HepG2 (cell line): Measurements from ENCODE around the gene TCF20. TPM values are rescaled to one million over a fixed set of nuclear protein-coding genes. Genes with fewer than 3 reads are reported as not detected.

Source experiments
- ATAC-seq: fragments of 200-7000 bp; cut with Tn5 transposase; 3 replicates; pipeline ENCODE4 v1.9.1; 2020; ENCODE audit warnings: mild to moderate bottlenecking, moderate library complexity
- BruUV-seq: library from RNA; stranded (reverse); fragments of 400-500 nt; replicated peaks from 2 replicates; lab custom pipeline; 2021; lab: Mats Ljungman, UMichigan
- CTCF ChIA-PET: fragments of 300-600 bp; formaldehyde crosslinking; extraction: SDS; loops from one replicate; lab custom pipeline; 2021; ENCODE audit warnings: low total read pairs, inconsistent platforms, low intra/inter-chr PET ratio; lab: Yijun Ruan, JAX
- POLR2A ChIA-PET: fragments of 350-600 bp; sonication (Branson Sonifier 250); formaldehyde crosslinking; loops from one replicate; lab custom pipeline; 2020; ENCODE audit warnings: antibody characterized with exemption, inconsistent platforms; lab: Yijun Ruan, JAX
- DNase-seq: peaks from one replicate; pipeline ENCODE4 v3.0.0-alpha.2; 2015; ENCODE audit warnings: low spot score
- FAIRE-seq: peaks from 3 replicates; lab custom pipeline; 2011; peaks lifted over from hg19 to GRCh38; lab: Jason Lieb, UNC
- H2AFZ ChIP-seq: one replicate; pipeline ENCODE4 v1.6.1; 2011; ENCODE audit warnings: low read length, inconsistent platforms
- H3K27ac ChIP-seq: fragments of 300-600 bp; 3 replicates; pipeline ENCODE4 v1.8.0; 2011; ENCODE audit warnings: mixed run types, mild to moderate bottlenecking, mixed read lengths, low read length, inconsistent platforms; ENCODE audit not compliant: insufficient read depth; ENCODE audit errors: extremely low read length
- H3K27me3 ChIP-seq, 2 experiments: fragments of 200-600 bp in 1 of 2; 2 replicates in 1 of 2; 3 replicates in 1 of 2; pipeline versions ENCODE4 v1.6.0 to v1.8.0; 2011; ENCODE audit warnings: low read length in 2 of 2, mild to moderate bottlenecking in 2 of 2, moderate library complexity in 2 of 2, inconsistent platforms in 1 of 2; ENCODE audit not compliant: insufficient read depth in 2 of 2, control insufficient read depth in 1 of 2
- H3K36me3 ChIP-seq, 2 experiments: fragments of 200-600 bp in 1 of 2; replicated peaks in 1 of 2; 2 replicates in 1 of 2; 3 replicates in 1 of 2; pipeline versions ENCODE4 v1.5.1 to v1.8.0; 2011; ENCODE audit warnings: low read length in 2 of 2, inconsistent platforms in 1 of 2; ENCODE audit not compliant: insufficient read depth in 2 of 2, control insufficient read depth in 1 of 2
- H3K4me1 ChIP-seq: 2 replicates; pipeline ENCODE4 v1.5.1; 2012; ENCODE audit warnings: low read length, inconsistent platforms; ENCODE audit not compliant: insufficient read depth
- H3K4me2 ChIP-seq: 2 replicates; pipeline ENCODE4 v1.6.0; 2011; ENCODE audit warnings: low read depth, low read length, inconsistent platforms
- H3K4me3 ChIP-seq, 3 experiments: fragments of 200-600 bp in 1 of 3; sonication (generic), shearing (Covaris generic) in 1 of 3; replicated peaks in 1 of 3; 2 replicates each; pipeline ENCODE4 v1.5.1; 2011 to 2016; ENCODE audit warnings: low read length in 3 of 3, inconsistent platforms in 2 of 3, low read depth in 2 of 3, mild to moderate bottlenecking in 2 of 3, control low read depth in 1 of 3, mixed read lengths in 1 of 3; ENCODE audit not compliant: insufficient read depth in 1 of 3
- H3K79me2 ChIP-seq: one replicate; pipeline ENCODE4 v1.6.1; 2011; ENCODE audit warnings: low read length, inconsistent platforms; ENCODE audit not compliant: insufficient read depth
- H3K9ac ChIP-seq: 2 replicates; pipeline ENCODE4 v1.6.0; 2011; ENCODE audit warnings: mild to moderate bottlenecking, low read depth, low read length, inconsistent platforms; ENCODE audit not compliant: insufficient read depth
- H3K9me3 ChIP-seq: 2 replicates; pipeline ENCODE4 v1.5.1; 2012; ENCODE audit warnings: mild to moderate bottlenecking, low read length
- H4K20me1 ChIP-seq: 2 replicates; pipeline ENCODE4 v1.6.0; 2011; ENCODE audit warnings: inconsistent platforms, mild to moderate bottlenecking, low read length, moderate library complexity; ENCODE audit not compliant: insufficient read depth
- CCAR2 ChIP-seq: fragments of 200-400 bp; formaldehyde crosslinking; optimal IDR thresholded peaks from 2 replicates; pipeline ENCODE3; 2018; ENCODE audit warnings: low read depth, mild to moderate bottlenecking, low read length, moderate library complexity
- NCOA1 ChIP-seq: sonication (generic); formaldehyde crosslinking; IDR thresholded peaks from 2 replicates; pipeline ENCODE4 v1.9.0; 2021; ENCODE audit warnings: missing genetic modification reagents
- NFRKB ChIP-seq: fragments of 450-650 bp; IDR thresholded peaks from 2 replicates; pipeline ENCODE4 v1.6.1; 2017
- ONECUT2 ChIP-seq: sonication (generic); formaldehyde crosslinking; IDR thresholded peaks from 2 replicates; pipeline ENCODE4 v1.4.0; 2020; ENCODE audit warnings: missing genetic modification reagents
- PRPF4 ChIP-seq: fragments of 200-400 bp; formaldehyde crosslinking; IDR thresholded peaks from 2 replicates; pipeline ENCODE4 v1.6.1; 2016; ENCODE audit warnings: low read length, low read depth; ENCODE audit not compliant: poor library complexity, severe bottlenecking
- ZBTB38 ChIP-seq: sonication (generic); formaldehyde crosslinking; IDR thresholded peaks from 2 replicates; pipeline ENCODE4 v1.5.1; 2020; ENCODE audit warnings: mild to moderate bottlenecking, missing genetic modification reagents
- WGBS: methylation state at CpG from one replicate; pipeline ENCODE4 v1.1.6; 2017; ENCODE audit warnings: low lambda C conversion rate; 5-methylcytosine and 5-hydroxymethylcytosine counted together
- in situ Hi-C: cut with HindIII; loops from 2 replicates; pipeline ENCODE4 v1.10.0; 2017; ENCODE audit warnings: low pct_unique_long_range_greater_than_20kb; ENCODE audit not compliant: extremely low pct_ligation_motif_present
- intact Hi-C: fragments of 100-400 bp; cut with micrococcal nuclease; formaldehyde crosslinking; loops from one replicate; pipeline ENCODE4 v1.10.0; 2022; ENCODE audit not compliant: unreplicated experiment
- polyA plus RNA-seq, 8 experiments: library from polyadenylated mRNA; depleted of rRNA in 3 of 8; stranded (reverse) in 7 of 8; unstranded in 1 of 8; fragments of >200 nt; fragmentation: Illumina TruSeq in 4 of 8; extraction: Trizol in 4 of 8; gene quantifications; 2 replicates each; pipeline versions ENCODE4 v1.2.1 to v1.2.3, GENCODE V29; 2011 to 2016; ENCODE audit warnings: low read depth in 4 of 8, missing spikeins in 1 of 8, mixed read lengths in 1 of 8; ENCODE audit not compliant: insufficient read depth in 1 of 8
- total RNA-seq, 5 experiments: library from RNA; depleted of rRNA; stranded (reverse); fragments of >200 nt; fragmentation: Illumina TruSeq; extraction: Trizol; gene quantifications; 2 replicates each; pipeline ENCODE4 v1.2.3, GENCODE V29; 2016; ENCODE audit warnings: low read depth in 1 of 5
- TF ChIP-seq, protein P1 (sequence below): sonication (generic); formaldehyde crosslinking; IDR thresholded peaks from 2 replicates; pipeline ENCODE4 v1.4.0; 2020; ENCODE audit warnings: mild to moderate bottlenecking, missing genetic modification reagents, borderline replicate concordance
- TF ChIP-seq, protein P2 (sequence below): IDR thresholded peaks from 2 replicates; pipeline ENCODE4 v1.6.1; 2016; ENCODE audit warnings: control low read depth

TCF20 gene
- total and polyA plus RNA-seq, 2 of the 13 experiments (the other 11 are each of a cell fraction or from before 2014, with no cell fraction given): 12.8 to 23.7 TPM

DNA sequence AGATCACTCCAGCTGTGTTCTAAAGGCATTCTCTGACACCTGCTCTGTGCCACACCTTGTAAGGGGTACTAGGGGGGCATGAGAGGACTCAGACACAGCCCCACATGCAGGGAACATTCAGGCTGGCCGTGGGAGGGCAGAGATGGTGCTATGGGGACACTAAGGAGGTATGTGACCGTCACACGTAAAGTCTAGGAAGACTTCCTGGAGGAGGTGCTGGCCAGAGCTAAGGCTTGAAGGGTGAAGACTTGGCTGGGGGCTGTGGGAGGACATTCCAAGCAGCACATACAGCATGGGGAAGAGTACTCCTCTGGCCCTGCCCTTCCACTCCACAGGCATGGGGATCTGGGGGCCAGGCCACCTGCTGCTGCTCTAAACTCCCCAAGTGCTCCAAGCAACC lies 48.5 kb upstream of the TCF20 start:
- intact Hi-C loops (no loop called here), in situ Hi-C loops (no loop called here)
- CTCF ChIA-PET: no interaction called here
- Histone ChIP-seq H3K36me3 (no peaks in the 10 kb centered on the region), H3K4me2 (no peak overlapping the region), H3K27ac (no peak overlapping the region)
- TF ChIP-seq ZBTB38 (CRISPR knock-in tag) (no peak), ONECUT2 (CRISPR knock-in tag) (no peak), PRPF4 (no peak), NCOA1 (no peak), NFRKB (no peak), CCAR2 (no peak)
- TF ChIP-seq, protein P1, sequence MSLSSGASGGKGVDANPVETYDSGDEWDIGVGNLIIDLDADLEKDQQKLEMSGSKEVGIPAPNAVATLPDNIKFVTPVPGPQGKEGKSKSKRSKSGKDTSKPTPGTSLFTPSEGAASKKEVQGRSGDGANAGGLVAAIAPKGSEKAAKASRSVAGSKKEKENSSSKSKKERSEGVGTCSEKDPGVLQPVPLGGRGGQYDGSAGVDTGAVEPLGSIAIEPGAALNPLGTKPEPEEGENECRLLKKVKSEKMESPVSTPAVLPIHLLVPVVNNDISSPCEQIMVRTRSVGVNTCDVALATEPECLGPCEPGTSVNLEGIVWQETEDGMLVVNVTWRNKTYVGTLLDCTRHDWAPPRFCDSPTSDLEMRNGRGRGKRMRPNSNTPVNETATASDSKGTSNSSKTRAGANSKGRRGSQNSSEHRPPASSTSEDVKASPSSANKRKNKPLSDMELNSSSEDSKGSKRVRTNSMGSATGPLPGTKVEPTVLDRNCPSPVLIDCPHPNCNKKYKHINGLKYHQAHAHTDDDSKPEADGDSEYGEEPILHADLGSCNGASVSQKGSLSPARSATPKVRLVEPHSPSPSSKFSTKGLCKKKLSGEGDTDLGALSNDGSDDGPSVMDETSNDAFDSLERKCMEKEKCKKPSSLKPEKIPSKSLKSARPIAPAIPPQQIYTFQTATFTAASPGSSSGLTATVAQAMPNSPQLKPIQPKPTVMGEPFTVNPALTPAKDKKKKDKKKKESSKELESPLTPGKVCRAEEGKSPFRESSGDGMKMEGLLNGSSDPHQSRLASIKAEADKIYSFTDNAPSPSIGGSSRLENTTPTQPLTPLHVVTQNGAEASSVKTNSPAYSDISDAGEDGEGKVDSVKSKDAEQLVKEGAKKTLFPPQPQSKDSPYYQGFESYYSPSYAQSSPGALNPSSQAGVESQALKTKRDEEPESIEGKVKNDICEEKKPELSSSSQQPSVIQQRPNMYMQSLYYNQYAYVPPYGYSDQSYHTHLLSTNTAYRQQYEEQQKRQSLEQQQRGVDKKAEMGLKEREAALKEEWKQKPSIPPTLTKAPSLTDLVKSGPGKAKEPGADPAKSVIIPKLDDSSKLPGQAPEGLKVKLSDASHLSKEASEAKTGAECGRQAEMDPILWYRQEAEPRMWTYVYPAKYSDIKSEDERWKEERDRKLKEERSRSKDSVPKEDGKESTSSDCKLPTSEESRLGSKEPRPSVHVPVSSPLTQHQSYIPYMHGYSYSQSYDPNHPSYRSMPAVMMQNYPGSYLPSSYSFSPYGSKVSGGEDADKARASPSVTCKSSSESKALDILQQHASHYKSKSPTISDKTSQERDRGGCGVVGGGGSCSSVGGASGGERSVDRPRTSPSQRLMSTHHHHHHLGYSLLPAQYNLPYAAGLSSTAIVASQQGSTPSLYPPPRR (CRISPR knock-in tag): no peak
- TF ChIP-seq, protein P2, sequence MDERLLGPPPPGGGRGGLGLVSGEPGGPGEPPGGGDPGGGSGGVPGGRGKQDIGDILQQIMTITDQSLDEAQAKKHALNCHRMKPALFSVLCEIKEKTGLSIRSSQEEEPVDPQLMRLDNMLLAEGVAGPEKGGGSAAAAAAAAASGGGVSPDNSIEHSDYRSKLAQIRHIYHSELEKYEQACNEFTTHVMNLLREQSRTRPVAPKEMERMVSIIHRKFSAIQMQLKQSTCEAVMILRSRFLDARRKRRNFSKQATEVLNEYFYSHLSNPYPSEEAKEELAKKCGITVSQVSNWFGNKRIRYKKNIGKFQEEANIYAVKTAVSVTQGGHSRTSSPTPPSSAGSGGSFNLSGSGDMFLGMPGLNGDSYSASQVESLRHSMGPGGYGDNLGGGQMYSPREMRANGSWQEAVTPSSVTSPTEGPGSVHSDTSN (CRISPR knock-in tag): no peak
- TF ChIP-seq, all 625 proteins: peak for 0
- Histone ChIP-seq H3K27me3 (peaks cover 1 to 20% of the 10 kb centered on the region in 2 experiments; a peak in 3 of 5 replicates), H3K79me2 (no peaks in the 10 kb centered on the region), H4K20me1 (no peaks in the 10 kb centered on the region), H3K9me3 (no peaks in the 10 kb centered on the region), H3K9ac (no peak overlapping the region), H2AFZ (no peak overlapping the region), H3K4me1 (peaks cover 18% of the 10 kb centered on the region), H3K4me3 (no peak overlapping the region)
- no TSS peak for BruUV-seq
- no peak for FAIRE-seq
- POLR2A ChIA-PET: interaction anchor here (0.5 kb wide), 1 partner anchor 192 kb away, joined by 3 read pairs; no protein-coding TSS in a partner anchor
- no peak for DNase-seq
- WGBS: 57% methylated on average over 3 of the region's 3 CpGs
- no peak for ATAC-seq
